Fibroblast of skin of right biceps (primary cell): ENCODE measurements around the gene GRPR.
A peak's percentile ranks its signal among the peaks of the same experiment; 100 is the strongest.

Source experiments
- DNase-seq: peaks from one replicate; pipeline ENCODE4 v3.0.0-alpha.2; 2013

GRPR gene

DNA sequence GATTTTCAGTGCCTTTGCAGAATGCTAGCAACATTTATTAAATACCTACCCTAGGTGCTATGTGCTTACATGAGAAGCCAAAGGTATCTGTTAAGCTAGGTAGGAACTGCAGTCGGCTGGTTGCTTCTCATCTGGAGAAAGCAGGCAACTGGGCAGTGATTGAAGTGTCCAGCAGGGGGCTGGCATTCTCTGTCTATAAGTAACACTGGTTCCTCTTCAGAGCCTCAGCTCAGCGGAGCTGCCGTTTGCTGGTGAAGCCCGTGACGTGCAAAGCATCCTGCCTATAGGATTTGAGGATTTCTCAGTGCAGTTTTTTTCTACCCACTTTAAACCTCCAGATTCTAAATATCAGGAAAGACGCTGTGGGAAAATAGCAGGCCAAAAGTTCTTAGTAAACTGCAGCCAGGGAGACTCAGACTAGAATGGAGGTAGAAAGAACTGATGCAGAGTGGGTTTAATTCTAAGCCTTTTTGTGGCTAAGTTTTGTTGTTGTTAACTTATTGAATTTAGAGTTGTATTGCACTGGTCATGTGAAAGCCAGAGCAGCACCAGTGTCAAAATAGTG lies at the start of gene GRPR:
TSS of gene GRPR (plus strand) at position 344 of the 565 bp plus-strand sequence. CDS start 389 bp downstream, outside the sequence.
- DNase-seq, result peak; percentile 90

DNA sequence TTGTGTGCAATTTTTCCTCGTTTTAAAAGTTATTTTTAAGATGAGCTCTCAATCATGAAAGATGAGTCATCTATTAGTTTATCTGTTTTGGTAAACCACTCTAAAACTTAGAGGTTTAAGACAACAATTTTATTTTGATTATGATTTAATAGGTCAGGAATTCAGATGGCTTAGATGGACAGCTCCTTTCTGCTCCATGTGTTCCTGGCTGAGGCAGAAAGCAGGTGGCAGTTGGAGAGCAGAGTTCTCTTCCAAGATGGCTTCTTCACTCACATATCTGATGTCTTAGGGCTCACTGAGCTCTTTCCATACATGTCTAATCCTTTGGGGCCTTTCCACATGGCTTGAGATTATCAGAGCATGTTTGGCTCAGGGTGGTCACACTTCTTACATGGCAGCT lies 48.3 kb upstream of the GRPR start:
- DNase-seq, result no peak

DNA sequence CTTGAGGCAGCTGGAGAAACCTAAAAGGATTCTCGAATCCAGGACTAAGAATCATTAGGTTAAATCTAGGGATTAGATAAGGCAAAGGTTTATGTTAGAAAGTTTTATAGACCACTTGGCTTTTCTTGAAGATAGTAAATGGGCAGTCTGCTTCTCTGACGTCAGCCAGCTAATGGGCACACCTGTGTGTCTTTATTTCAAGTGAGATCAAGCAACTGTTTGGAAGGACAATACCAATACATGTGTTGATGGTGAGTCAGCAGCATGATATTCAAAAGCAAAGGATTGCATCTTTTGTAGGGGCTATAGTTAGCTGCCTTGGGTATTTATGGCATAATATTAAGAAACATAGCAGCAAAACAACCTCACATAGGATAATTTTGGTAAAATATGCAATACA lies 46.5 kb upstream of the GRPR start:
- no peak for DNase-seq

DNA sequence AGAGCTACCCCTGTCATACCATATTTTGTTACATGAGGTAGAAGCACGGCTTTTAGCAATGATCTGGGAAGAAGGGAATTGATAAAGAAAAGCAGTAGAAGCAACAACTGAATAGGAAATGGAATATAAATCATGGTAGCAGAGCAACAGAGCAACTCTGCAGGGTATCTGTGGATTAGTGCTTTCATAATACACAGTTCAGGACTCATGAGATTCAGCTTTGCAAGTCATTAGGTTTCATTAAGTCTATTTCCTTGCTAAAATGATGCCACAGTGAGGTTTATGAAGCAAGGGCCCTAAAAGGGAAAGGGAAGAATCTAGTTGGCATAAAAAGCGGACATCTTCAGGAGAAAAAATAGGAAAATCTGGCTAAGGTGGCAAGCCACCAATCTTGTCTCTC lies 45.6 kb upstream of the GRPR start:
- DNase-seq, result no peak

DNA sequence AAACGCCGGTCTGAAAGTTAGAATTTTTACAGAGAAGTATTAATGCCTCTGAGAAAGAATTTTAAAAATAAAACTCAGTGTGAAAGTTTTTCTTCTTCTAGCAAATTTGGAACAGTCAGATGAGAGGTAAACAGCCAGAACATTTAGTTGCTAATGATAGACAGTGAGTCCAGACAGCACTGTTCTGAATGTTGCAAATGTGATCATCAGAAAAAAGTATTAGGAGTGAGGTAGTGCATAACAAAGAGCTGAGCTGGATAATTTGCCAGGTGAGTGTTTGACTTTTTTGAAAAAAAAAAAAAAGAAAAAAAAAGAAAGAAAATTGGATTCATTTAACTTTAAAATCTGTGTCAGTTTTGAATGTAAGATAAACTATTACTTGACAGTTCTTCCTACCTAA lies 42.0 kb upstream of the GRPR start:
- no peak for DNase-seq

DNA sequence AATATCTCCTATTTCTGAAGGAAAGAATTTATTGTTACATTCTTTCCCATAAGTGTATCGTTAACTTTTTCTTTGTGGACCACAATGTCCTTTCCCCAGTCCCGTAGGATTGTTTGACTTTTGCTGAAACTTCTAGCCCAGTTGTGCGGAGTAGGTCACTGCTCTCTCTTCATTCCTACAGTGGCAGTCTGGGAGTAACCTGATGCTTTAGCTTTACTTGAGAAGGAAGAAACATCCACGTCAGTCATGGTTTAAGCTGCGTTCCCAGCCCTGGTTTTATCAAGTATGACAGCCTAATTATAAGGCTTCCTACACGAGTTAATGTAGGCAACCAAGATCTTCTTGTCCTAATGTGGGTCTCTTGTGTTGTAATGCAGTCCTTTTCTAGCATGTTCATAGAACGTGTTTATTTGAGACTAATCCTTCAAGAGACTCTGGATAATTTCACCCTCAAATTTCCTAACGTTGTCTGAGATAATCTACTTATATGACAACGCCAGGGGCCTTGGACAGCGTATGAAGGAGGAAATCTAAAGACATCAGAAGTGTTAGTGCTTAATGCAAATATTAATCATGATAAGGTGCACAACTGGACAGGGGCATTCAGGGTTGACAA lies 40.8 kb upstream of the GRPR start:
- DNase-seq, result no peak

DNA sequence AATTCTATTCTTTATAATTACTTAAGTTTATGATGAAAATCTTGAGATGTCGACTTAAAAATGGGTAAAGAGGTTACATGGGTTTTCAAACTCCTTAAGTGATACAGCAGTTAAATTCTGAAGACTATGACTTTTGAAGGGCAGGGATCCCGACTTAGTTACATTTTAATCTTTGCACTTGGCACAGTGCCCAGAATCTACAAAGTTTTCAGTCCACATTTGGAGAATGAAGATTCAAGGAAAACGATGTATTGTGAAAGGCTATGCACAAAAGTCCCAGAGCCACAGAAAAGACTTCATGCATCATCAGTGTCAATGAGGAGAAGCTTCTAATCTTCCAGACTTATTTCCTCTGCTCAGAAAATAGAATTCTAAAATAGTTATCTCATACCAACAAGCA lies 36.3 kb upstream of the GRPR start:
- DNase-seq, result no peak

DNA sequence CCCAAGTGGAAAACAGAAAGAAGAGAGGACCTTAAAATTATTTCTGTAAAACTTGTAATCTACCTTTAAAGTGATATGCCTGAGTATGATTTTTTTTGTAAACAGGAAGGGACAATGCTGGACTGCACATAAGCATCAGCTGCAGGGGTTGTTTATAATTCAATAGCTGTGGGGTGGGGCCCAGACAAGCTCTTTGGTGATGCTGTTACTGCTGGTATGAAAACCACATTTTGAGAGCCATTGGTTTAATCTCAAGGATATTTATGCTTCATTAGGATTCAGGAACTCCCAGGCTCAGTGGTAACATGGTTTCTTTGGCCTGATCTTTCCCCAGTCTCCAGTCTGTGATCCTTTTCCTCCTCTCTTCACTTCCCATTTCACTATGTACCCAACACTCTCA lies 34.3 kb upstream of the GRPR start:
- DNase-seq, result no peak

DNA sequence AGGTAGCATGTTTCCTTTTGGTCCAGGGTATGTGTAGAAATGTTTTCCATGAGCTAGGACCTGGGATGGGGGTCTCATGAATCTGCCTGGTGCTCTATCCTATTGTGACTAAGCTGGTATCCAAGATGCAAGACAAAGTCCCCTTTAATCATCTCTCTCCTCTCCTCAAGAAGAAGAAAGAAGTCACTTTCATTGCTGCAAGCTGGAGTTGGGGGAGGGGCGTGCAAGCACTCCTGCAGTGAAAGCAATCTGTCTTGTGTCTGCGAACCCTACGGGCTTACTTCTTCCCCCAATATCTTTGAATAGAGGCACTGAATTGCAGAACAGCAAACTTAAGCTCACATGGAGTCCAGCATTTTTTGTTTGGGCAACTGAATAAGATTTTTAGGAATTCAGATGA lies 27.2 kb upstream of the GRPR start:
- no peak for DNase-seq

DNA sequence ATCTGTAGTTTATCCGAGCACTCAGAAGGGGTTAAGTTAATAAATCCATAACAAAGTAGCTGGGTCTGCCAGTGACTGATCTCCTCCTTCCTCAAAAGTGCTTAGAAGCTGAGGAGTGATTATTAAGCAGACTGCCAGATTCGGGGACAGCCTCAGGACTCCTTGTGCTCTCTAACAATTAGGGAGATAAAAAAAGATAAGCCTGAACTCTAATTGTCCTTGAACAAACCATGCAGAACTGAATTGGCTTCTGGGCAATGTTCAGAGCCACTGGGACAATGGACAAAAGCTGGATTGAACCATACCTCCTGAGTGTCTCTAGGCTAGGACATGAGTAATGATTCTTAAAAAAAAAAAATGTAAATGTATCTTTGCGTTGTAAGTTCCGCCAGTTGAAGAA lies 22.7 kb upstream of the GRPR start:
- DNase-seq, result no peak

DNA sequence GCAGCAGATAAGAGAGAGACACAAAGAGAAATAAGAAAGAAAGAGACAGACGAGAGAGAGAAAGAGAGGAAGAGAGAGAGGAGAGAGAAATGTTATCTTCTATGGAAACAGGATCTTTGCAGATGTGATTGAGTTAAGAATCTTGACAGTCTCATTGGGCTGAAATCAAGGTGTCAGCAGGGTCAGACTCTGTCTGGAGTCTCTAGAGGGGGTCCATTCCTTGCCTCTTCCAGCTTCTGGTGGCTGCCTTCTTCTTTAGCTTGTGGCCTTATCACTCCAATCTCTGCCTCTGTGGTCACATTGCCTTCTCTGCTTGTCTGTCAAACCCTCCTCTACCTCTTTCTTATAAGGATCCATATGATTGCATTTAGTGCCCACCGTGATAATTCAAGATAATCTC lies 21.8 kb upstream of the GRPR start:
- DNase-seq, result no peak

DNA sequence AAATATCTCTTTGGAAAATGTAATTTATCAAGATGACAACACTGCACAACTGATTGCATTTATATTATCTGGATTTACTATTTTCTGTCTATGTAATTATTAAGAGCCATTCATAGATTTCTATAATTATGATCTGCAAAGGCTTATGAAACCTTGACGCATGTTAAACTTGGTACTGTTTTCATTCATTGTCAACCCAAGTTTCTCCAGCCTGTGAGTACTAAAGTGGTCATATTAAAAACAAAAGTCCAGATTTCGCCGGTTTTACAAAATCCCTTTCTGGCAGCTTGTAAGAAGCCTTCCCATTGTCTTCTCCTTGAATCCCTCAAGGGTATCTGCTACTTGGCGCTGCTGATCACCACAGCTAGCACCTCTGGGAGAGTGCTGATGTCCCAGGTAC lies 19.7 kb upstream of the GRPR start:
- DNase-seq, result no peak

DNA sequence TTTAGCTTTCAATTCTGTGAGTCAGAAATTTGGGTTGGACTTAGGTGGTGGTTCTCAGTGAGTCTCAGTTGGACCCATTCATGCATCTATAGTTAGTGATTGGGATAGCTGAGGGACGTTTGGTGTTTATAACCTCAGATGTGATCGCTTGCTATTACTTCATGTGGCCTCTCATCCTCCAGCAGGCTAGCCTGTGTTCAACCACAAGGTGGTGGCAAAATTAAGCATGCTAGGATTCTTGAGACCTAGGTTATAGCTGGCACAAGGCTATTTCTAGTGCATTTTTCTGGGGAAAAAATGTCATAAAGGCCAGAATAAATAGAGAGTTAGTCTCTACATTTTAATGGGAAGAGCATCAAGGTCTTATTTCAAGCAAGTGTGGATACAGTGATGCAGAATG lies 10.9 kb upstream of the GRPR start:
- no peak for DNase-seq

DNA sequence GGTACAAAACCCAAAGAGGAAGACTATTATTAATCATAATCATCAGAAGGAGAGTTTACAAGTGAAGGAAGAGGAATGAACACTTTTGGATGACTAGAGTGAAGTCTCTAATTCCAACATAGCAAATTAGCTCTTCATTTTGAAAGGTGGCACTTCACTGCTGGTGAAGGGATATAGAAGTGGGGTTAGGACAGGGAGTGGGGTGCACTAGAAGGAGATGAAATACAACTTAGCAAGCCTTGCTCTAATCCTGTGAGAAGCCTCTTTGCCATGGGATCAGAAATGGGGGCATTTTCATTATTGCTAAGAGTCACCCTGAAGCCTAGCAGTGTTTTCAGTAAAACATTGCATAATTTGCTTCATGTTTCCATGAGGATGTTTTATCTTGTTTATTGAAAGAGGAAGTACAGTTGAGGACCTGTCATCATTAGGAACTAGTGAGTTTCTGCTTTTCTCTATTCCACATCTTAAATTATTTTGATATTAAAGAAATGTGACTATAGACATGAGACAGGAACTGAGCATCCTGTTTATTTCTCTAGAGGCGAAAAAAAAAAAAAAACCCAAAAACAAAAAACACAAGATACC lies 9.3 kb upstream of the GRPR start:
- DNase-seq, result no peak

DNA sequence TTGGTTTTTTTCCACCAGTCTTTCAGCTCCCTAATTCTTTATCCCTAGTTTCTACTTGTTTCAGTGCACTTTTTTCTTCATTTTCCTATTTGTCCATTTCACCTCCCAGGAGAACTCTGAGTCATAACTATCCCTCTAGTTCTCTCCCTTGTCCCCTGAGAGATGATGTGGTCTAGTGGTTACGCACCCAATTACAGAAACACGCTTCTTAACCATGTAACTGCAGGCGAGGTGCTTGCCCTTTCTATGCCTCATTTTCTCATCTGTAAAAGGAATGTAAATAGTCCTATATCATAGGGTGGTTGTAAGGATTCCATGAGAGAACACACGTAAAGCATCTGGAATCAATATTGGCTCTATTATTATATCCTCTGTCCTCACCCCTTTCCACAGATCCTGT lies 8.8 kb upstream of the GRPR start:
- peak; percentile 98 for DNase-seq

DNA sequence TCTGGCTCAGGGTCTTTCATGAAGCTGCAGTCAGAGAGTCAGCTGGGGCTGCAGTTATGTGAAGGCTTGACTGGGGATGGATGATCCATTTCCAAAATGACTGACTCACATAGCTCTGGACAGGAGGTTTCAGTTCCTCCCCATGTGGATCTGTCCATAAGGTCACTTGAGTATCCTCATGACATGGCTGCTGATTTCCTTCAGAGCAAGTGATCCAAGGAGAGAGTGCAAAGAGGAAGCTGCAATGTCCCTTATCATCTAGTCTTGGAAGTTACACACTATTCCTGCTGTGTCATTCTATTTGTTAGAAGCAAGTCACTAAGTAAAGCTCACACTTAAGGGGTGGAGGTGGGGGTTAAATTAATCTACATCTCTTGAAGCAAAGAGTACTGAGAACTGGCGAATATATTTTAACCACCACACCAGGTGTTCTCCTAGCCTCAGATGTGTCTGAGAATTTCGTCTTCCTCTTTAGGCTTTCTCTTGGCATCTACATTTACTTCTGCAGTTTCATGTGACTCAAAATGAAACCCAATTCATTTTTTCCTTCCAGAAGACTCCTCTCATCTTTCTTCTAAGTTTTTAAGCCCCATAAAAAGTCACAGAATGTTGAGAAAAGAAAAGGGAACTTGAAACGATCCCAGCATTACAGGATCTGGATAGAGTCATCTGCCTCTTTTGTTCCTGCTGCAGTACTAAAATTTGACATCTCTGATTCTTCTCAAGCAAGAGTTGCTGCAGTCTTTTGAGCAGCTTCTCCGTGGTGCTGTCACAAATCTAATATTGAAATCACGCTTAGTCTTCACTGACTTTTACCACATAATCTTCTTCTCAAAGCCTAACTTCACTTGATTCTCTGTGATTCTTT lies 3.8 kb upstream of the GRPR start:
- DNase-seq, result no peak

DNA sequence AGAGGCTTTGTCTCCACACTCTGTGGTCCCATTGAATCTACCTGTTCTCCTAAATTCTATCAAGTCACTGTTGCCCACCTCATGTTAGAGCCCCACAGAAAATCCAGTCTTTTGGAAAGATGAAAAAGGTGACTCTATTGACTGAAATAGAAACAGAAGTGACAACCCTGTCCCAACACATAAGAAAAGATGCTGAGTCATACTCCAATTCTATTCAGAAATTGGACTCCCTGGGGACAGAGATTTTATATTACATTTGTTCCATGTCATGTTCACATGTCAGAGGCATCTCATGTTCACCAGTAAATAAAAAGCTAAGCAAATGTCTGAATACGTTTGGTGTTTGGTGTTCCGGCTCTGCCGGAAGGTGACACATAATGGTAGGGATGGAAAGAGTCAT lies 2.9 kb upstream of the GRPR start:
- no peak for DNase-seq

DNA sequence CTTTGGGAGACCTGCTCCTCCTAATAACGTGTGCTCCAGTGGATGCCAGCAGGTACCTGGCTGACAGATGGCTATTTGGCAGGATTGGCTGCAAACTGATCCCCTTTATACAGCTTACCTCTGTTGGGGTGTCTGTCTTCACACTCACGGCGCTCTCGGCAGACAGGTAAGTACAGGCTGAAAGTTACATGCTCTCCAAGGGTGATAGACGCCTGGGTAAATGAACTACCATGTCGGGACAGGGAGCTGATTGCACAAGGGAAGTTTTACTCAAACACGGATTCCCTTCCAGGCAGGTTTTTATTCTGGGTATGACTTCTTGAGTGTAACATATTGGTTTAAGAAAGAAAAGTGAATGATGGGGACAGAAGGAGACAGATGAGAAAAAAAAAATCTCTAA lies 836 bp downstream of the GRPR start:
- no peak for DNase-seq

DNA sequence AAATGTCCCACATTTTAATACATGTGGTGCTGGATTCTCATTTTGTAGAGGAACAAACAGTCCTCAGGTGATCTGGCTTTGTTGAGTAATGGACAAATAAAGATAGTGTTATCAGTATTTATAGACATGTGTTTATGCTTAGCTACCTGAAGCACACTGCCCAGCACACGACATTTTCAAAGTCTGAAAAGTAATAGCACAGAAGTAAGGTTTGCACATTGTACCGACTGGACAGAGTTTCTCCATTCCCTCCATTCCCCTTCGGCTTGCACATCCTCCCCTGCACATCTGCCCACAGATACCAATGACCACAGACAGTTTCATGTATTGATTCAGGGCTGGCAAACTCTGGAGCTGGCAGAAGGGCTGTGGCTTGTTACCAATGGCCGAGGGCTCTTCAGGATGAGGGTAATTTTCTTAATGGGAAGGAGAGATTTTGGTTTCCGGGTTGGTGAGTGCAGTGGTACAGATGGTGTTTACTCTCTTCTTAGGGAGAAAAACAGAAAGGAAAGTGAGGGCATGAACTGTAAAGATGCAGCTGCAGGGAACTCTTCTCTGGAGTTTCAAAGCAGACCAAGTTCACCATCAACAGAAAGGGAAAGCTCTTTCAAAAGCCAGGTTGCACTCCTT lies 2.3 kb downstream of the GRPR start:
- DNase-seq, result no peak

DNA sequence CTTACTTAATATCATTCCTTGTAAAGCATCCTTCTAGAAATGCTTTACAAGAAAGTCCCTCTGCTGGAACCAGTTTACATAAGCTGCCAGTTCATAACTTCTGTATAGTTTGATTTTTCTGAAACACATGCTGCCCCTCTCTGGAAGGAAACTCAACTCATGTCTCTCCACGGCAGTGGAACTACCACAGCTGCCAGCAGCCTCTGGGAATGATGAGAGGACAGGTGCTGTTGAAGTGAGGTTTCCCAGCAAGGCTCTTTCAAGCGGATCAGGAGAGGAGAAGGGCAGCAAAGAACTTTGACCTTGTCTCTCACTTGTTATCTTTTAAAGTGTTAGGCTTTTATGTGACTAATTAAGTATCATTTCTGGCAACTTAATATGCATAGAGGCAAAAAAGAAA lies 7.3 kb downstream of the GRPR start:
- DNase-seq, result no peak

DNA sequence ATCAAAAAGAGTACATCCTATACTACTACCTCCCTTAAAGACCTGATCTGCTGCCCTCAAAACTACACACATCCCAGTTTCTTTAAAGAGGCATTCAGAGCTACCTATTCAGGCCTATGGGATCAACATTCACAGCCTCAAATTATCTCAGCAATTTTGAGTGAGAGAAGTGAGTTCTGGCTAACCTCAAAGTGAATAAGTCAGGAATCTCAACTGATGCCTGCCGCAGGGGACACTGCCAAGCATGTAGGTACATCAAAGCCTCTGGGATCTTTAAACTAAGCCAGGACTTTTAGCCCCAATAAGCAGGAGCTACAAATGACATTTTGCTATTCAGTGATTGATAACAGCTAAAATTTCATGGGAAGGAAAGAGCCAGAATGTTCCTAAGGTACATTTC lies 11.6 kb downstream of the GRPR start:
- no peak for DNase-seq

DNA sequence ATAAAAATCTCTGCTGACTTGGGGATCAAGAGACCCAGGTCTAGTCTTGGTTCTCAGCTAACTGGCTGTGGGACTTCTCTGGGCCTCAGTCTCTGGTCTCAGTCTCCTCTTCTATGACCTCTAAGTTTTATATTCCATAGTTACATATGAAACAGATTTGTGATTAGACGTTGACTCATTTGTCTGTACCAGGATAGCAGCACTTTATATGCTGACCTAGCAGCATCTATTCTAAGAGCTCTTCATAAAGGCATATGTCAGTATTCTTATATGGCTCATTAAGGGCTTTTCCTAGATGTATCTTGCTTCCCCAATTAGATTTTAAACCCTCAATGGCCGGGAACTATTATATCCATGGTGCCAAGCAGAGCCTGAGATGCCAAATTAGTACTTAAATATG lies 12.7 kb downstream of the GRPR start:
- DNase-seq, result no peak

DNA sequence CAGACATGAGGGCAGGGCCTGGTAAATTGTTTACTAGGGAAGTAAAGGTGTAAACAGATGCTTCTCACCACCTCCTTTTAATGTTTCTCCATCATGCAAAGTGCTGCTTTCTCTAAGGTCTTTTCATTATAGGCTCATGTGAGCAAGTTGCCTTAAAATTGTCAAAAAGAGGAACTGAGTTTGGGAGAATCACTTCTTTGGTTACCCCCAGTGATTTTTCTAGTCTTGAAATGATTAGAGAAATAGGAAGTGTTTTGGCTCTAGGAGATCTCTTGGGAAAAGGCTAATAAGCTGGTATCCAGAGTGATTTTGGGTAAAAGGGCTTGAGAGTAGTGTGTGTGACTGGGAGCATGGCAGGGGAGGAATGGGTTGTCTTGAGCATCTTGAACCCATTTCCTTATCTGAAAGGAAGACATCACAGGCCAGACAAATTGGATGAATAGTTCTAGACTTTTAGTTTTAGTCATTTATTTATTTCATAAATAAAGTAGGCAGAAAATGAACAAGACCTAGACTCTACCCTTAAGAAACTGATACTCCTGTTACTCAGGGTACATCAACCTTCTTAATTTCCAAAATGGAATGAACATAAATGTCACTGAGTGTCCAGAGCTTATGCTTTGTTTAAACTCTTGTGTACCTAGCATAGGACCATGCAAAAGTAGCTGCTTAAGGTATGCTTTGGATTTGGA lies 14.2 kb downstream of the GRPR start:
- no peak for DNase-seq
